BJ (cell line): ENCODE data around the gene RIPK3. TPM values are rescaled to one million over a fixed set of nuclear protein-coding genes. Genes with fewer than 3 reads are reported as not detected.

Source experiments
- CTCF ChIA-PET: fragments of 350-600 bp; formaldehyde crosslinking; extraction: SDS; loops from one replicate; lab custom pipeline; 2021; ENCODE audit warnings: antibody characterized with exemption, inconsistent platforms; lab: Yijun Ruan, JAX
- POLR2A ChIA-PET: fragments of 300-600 bp; sonication (Branson Sonifier 250); formaldehyde crosslinking; extraction: SDS; loops from one replicate; lab custom pipeline; 2021; ENCODE audit warnings: antibody characterized with exemption; lab: Charles Lee
- DNase-seq: peaks from one replicate; pipeline ENCODE4 v3.0.0-alpha.2; 2011; ENCODE audit warnings: low read depth
- H3K27me3 ChIP-seq: 2 replicates; pipeline ENCODE4 v1.6.0; 2011; ENCODE audit warnings: low read length; ENCODE audit not compliant: control insufficient read depth, insufficient read depth
- H3K36me3 ChIP-seq: 2 replicates; pipeline ENCODE4 v1.5.1; 2011; ENCODE audit warnings: low read length; ENCODE audit not compliant: control insufficient read depth, insufficient read depth
- H3K4me3 ChIP-seq: 2 replicates; pipeline ENCODE4 v1.5.1; 2011; ENCODE audit warnings: low read depth, mild to moderate bottlenecking, control low read depth, low read length
- polyA plus RNA-seq: library from polyadenylated mRNA; depleted of rRNA; stranded (reverse); fragments of >200 nt; gene quantifications from 2 replicates; pipeline ENCODE4 v1.2.3, GENCODE V29; 2011
- TF ChIP-seq, protein P1 (sequence below): IDR thresholded peaks from 2 replicates; pipeline ENCODE4 v1.5.1; 2011; ENCODE audit warnings: low read depth, mild to moderate bottlenecking, control low read depth, inconsistent platforms, low read length, moderate library complexity; ENCODE audit not compliant: insufficient read depth

RIPK3 gene
- polyA plus RNA-seq, 1 experiment, result 4.4 TPM

- TF ChIP-seq, protein P1, sequence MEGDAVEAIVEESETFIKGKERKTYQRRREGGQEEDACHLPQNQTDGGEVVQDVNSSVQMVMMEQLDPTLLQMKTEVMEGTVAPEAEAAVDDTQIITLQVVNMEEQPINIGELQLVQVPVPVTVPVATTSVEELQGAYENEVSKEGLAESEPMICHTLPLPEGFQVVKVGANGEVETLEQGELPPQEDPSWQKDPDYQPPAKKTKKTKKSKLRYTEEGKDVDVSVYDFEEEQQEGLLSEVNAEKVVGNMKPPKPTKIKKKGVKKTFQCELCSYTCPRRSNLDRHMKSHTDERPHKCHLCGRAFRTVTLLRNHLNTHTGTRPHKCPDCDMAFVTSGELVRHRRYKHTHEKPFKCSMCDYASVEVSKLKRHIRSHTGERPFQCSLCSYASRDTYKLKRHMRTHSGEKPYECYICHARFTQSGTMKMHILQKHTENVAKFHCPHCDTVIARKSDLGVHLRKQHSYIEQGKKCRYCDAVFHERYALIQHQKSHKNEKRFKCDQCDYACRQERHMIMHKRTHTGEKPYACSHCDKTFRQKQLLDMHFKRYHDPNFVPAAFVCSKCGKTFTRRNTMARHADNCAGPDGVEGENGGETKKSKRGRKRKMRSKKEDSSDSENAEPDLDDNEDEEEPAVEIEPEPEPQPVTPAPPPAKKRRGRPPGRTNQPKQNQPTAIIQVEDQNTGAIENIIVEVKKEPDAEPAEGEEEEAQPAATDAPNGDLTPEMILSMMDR, result no peak
- no peak overlapping the region for H3K4me3 ChIP-seq
- ChIA-PET CTCF (interaction anchor here (1.3 to 5.6 kb wide), 5 partner anchors 8 to 111 kb away, joined by 8 to 44 read pairs (median 37); partner anchors contain the start of genes CIDEB, KHNYN, LTB4R and LTB4R2), POLR2A (no interaction called here)
- H3K27me3 ChIP-seq, result peaks cover 4% of the 10 kb centered on the region; the same call in 1 of the 2 replicates
- no peak for DNase-seq
- no peaks in the 10 kb centered on the region; the same call in 1 of the 2 replicates for H3K36me3 ChIP-seq
These were observed 14.7 kb downstream of the RIPK3 start for GRCh38 chr14:24325041-24325530.

- H3K27me3 ChIP-seq, result peaks cover 4% of the 10 kb centered on the region; the same call in 1 of the 2 replicates
- DNase-seq, result no peak
- TF ChIP-seq, protein P1, result no peak
- H3K4me3 ChIP-seq, result no peak overlapping the region
- no peaks in the 10 kb centered on the region; the same call in 1 of the 2 replicates for H3K36me3 ChIP-seq
- POLR2A ChIA-PET, result no interaction called here
- CTCF ChIA-PET, result interaction anchor here (0.6 to 5.6 kb wide), 6 partner anchors 9 to 1072 kb away, joined by 3 to 44 read pairs (median 22); partner anchors contain the start of genes CIDEB, KHNYN, LTB4R and LTB4R2
These were observed 15.8 kb downstream of the RIPK3 start for GRCh38 chr14:24324024-24324423.

GRCh38 chr14:24323341-24323740 lies 16.4 kb downstream of the RIPK3 start:
- no peak overlapping the region for H3K4me3 ChIP-seq
- ChIA-PET POLR2A (no interaction called here), CTCF (interaction anchor here (0.6 to 5.6 kb wide), 7 partner anchors 10 to 113 kb away, joined by 3 to 44 read pairs (median 12); partner anchors contain the start of genes CIDEB, KHNYN, LTB4R and LTB4R2)
- H3K36me3 ChIP-seq, result no peaks in the 10 kb centered on the region
- peaks cover 4% of the 10 kb centered on the region; the same call in 1 of the 2 replicates for H3K27me3 ChIP-seq
- TF ChIP-seq, protein P1, result no peak
- DNase-seq, result no peak

- ChIA-PET CTCF (interaction anchor here (0.7 to 5.6 kb wide), 6 partner anchors 10 to 113 kb away, joined by 3 to 44 read pairs (median 24); partner anchors contain the start of genes CIDEB, KHNYN, LTB4R and LTB4R2), POLR2A (no interaction called here)
- TF ChIP-seq, protein P1, result no peak
- Histone ChIP-seq H3K36me3 (no peaks in the 10 kb centered on the region), H3K27me3 (peaks cover 4% of the 10 kb centered on the region; the same call in 1 of the 2 replicates), H3K4me3 (no peak overlapping the region)
- no peak for DNase-seq
These were observed 17.1 kb downstream of the RIPK3 start for GRCh38 chr14:24322672-24323071.

DNA sequence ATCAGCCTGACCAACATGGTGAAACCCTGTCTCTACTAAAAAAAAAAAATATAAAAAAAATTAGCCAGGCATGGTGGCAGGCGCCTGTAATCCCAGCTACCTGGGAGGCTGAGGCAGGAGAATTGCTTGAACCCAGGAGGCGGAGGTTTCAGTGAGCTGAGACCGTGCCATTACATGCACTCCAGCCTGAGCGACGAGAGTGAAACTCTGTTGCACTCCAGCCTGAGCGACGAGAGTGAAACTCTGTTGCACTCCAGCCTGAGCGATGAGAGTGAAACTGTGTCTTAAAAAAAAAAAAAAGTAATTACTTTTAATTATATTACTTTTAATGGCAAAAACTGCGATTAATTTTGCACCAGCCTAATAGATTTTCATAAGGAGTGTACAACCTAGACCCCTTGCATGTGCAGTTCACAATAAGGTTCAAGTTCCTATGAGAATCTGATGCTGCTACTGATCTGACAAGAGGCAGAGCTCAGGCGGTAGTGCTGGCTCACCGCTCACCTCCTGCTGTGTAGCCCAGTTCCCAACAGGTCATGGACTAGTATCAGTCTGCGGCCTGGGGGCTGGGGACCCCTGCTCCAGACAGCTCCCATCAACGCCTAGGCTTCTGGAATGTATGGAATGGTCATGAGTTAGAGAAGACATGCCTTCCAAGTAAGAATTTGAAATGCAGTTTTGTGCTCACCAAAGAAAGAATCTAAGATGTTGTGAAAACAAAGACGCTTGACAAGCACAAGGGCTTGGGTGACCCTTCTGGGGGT lies 18.4 kb downstream of the RIPK3 start:
- Histone ChIP-seq H3K27me3 (peaks cover 4% of the 10 kb centered on the region; the same call in 1 of the 2 replicates), H3K36me3 (no peaks in the 10 kb centered on the region), H3K4me3 (no peak overlapping the region)
- DNase-seq, result no peak
- TF ChIP-seq, protein P1, result no peak
- ChIA-PET POLR2A (no interaction called here), CTCF (interaction anchor here (0.7 to 5.6 kb wide), 6 partner anchors 11 to 114 kb away, joined by 3 to 44 read pairs (median 24); partner anchors contain the start of genes CIDEB, KHNYN, LTB4R and LTB4R2)
